Fibroblast of skin of left biceps (primary cell): ENCODE measurements around the gene COG2.
A peak's percentile ranks its signal among the peaks of the same experiment; 100 is the strongest.
"Not testable (repeated sequence)": the region's sequence is repeated elsewhere in the genome, so short reads cannot be mapped to it uniquely, and the experiment has no call there.

Source experiments
- DNase-seq, 2 experiments: peaks; one replicate each; pipeline ENCODE4 v3.0.0-alpha.2; 2013; ENCODE audit warnings: low read depth in 2 of 2

COG2 gene

GRCh38 chr1:230679192-230679591, 36.9 kb downstream of the COG2 start:
- no peak for DNase-seq

DNA sequence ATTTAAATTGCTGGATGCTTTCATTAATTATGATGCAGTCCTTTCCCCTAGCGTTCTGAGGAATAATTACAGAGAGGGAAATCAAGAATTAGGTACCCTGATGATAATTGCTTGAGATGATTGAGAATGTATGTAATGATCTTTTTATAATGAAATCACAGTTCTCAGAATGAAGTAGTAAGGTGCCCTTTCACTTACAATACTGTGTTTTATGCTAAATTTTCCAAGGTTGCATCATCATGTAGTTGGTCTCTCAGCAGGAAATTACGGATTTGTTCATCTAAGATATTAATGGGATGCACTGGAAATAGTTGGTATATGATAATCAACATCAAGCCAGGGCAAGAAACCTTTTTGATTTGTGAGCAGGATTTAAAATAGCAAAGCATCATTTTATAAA, 37.5 kb downstream of the COG2 start:
- DNase-seq = no peak

DNA sequence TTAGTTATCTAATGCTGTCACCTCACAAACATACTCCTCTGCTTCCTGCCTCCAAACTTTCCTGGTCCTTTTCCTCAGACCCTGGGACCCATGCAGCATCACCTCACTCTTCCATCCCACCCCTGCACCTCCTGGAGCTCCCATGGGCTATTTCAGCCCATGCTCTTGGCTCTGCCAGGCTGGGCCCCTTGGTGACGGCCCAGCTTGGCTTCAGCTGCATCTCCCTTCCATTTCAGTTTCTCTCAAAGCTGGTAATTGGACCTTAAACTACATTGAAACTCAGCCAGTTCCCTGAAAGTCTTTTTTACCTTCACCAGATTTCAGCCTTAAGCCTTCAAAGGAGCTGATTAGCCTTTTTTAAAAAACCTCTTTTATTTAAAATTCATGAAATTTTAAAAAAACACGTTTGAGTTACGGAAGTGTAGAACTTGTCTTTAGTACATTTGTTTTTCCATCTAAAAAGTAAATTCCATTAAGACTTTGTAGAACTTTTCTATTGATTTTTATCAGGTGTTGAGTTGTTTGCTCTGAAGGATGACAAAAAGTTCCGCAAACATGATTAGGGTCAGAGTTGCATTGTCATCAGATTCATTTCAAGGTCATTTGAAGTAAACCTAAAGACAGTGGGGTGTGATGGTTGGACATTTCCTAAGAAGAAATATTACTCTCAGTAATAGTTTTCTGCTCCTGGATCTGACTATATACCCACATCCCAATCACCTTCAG, 38.2 kb downstream of the COG2 start:
- no peak for DNase-seq

GRCh38 chr1:230681599-230681998, 39.3 kb downstream of the COG2 start:
- DNase-seq = peak; percentile 54 to 55

DNA sequence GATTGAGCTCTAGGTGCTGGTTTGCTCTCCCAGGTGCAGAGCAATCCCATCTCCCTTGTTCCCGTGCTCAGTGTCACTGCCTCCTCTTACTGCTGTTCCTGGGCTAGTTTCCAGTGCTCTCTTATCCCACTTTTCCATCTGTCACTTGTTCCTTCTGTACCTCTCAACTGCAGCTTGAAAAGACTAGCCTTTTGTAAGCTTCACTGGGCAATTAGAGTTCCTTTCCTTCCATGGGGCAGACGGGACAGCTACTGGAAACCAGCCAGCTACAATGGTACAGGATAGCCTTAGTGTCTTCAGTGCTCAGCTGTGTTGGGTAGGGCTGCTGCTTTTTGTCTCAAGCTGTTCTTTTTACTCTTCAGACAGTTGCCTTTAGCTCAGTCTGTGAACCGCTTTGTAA, 40.0 kb downstream of the COG2 start:
- DNase-seq = no peak

GRCh38 chr1:230682882-230683610, 40.8 kb downstream of the COG2 start:
- peak; percentile 16 to 25 for DNase-seq

- no peak for DNase-seq
Measured at GRCh38 chr1:230684146-230684545, 41.9 kb downstream of the COG2 start.

DNA sequence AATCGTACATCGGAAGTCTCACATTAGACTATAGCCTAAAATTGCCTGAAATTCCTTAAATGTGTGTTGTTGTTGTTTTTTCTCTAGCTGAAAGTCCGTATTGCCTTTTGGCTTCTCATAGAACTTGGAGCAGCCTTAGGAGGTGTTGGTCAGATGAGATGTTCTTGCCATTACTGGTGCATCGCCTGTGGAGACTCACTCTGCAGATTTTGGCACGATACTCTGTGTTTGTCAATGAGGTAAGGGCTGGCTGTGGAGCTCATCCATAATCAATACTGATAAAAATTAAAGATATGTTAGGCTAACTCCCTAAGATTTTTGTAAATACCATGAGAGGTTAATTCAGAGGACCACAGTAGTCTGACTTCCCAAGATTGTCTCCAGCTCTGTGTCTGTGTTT, 42.7 kb downstream of the COG2 start:
- DNase-seq = no peak

- DNase-seq = no peak
Measured at GRCh38 chr1:230686747-230687146, 44.5 kb downstream of the COG2 start.

DNA sequence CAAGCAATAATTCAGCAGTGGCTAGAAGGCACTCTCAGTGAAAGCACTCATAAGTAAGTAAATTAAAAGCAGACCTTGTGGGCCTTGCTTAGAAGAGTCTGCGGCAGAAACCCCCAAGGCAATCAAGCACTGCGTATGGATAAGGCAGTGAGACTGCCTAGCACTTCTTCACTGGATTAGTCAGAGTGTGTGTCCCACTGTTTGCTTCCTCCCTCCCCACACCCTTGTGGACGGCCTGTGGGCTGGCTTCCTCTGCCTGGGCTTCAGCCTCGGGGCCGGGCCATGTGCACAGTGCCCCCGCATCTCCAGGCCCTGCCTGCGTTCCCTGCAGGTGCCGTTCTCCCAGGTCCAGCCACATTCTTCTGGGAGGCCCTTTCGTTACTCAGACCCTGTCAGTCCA, 47.8 kb downstream of the COG2 start:
- DNase-seq = peak; percentile 11 to 13

- no peak for DNase-seq
Measured at GRCh38 chr1:230691615-230692014, 49.3 kb downstream of the COG2 start.

- DNase-seq = no peak
Measured at GRCh38 chr1:230693221-230693620, 50.9 kb downstream of the COG2 start.

- DNase-seq = no peak
Measured at GRCh38 chr1:230693777-230694176, 51.5 kb downstream of the COG2 start.

GRCh38 chr1:230694464-230694863, 52.2 kb downstream of the COG2 start:
- no peak for DNase-seq

GRCh38 chr1:230694991-230695390, 52.7 kb downstream of the COG2 start:
- no peak for DNase-seq

- no peak for DNase-seq
Measured at GRCh38 chr1:230696218-230696617, 53.9 kb downstream of the COG2 start.

DNA sequence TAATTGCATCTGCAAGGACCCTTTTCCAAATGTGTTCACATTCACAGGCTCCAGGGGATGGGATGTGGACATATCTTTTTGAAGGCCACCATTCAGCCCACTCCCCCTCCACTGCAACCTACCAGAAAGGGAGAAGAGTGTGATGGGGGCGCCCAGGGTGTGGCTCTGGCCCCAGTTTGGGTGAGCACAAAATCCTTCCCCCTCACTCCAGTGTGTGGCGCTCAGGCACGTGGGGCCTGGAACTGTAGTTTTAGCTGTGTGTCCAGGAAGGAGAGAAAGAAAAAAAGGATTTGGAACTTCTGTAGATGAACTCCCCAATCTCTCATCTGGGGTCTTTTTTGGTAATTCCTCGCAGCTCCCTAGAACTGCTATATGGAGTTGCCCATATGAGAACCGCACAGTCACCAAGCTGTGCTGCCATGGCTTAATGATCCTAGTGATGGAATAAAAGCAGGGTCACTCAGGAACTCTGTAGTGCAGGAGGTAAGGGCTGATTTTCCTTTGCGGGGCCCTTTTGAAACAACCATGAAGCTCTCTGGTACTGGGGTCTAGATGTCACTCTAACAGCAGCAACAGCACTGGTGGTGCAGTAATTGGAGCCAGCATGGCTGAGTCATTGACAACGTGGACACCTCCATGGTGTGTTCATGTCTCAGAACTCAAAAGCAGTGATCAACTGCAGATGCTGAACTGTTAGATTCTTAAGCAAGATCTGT, 54.6 kb downstream of the COG2 start:
- DNase-seq = peak; percentile 47 to 52

- no peak for DNase-seq
Measured at GRCh38 chr1:230698130-230698529, 55.8 kb downstream of the COG2 start.

DNA sequence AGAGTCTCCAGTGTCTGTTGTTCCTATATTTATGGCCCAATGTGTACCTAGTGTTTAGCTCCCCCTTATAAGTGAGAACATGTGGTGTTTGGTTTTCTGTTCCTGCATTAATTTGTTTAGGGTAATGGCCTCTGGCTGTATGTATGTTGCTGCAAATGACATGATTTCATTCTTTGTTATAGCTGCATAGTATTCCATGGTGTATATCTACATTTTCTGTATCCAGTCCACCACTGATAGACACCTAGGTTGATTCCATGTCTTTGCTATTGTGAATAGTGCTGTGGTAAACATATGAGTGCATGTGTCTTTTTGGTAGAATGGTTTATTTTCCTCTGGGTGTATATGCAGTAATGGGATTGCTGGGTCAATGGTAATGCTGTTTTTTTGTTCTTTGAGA, 56.7 kb downstream of the COG2 start:
- DNase-seq = not testable (repeated sequence)

DNA sequence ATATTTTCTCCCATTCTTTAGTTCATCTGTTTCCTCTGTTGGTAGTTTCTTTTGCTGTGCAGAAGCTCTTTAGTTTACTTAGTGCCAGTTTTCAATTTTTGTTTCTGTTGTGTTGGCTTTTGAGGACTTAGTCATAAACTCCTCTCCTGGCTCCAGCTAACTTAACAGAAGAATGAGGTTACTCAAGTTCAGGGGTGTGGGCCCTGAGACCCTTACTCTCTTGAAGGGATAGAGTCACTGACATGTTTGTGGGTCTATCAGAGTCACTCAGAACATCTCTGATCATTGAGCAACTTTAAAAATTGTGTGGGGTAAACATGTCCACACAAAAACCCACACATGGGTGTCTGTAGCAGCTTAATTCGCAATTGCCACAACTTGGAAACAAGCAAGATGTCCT, 57.4 kb downstream of the COG2 start:
- DNase-seq = no peak

DNA sequence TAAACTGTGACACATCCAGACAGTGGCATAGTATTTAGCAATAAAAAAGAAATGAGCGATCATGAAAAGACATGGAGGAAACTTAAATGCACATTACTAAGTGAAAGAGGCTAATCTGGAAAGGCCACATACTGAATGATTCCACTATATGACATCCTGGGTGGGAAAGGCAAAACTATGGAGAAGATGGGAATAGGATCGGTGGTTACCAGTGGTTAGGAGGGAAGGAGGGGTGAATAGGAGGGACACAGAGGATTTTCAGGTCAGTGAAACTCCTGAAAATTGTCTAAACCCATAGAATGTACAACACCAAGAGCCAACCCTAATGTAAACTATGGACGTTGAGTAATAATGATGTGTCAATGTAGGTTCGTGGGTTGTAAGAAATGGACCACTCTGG, 57.9 kb downstream of the COG2 start:
- no peak for DNase-seq

DNA sequence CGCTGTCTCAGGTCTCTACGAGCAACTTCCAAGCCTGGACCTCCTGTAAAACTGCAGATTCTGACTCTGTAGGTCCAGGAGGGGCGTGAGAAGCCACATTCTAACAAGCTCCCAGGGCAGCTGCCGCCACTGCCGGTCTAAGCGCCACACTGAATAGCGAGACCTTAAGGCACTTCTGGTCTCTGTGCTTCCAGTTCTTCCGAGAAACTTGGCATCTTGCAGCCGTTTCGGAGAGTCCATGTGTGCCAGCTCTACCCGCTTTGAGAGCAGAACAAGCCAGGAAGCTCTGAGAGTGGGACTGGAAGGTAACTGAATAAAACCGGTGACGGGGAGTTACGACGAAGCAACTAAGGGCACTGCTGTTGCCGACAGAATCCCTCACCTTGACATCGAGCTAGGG, 59.2 kb downstream of the COG2 start:
- no peak for DNase-seq
